ENCODE measurements around the gene CD2BP2. TPM values are rescaled to one million over a fixed set of nuclear protein-coding genes. Genes with fewer than 3 reads are reported as not detected.

Gene CD2BP2
- total and polyA plus RNA-seq, 2 of the 13 experiments (the other 11 are each of a cell fraction or from before 2014, with no cell fraction given) = 24.9 to 54.6 TPM

DNA sequence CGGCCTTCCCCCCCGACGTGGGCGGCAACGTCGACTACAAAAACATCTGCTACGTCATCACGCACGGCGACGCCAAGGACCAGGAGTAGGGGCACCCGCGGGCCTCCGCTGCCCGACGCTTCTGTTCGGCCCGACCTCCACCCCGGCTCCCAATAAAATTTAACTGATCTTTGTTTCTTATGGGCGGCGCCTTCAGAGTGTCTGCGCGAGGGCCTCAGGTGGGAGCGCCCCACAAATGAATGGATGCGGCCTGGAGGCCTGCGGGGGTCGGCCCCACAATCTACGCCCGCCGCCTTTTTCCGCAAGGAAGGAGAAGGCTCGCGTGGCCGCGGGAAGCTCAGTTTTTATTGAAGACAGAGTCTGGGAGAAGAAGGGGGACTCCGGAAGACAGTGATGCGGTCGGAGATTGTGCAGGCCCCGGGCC, 22.7 kb upstream of the CD2BP2 start (continued):
- TF ChIP-seq, protein P1, sequence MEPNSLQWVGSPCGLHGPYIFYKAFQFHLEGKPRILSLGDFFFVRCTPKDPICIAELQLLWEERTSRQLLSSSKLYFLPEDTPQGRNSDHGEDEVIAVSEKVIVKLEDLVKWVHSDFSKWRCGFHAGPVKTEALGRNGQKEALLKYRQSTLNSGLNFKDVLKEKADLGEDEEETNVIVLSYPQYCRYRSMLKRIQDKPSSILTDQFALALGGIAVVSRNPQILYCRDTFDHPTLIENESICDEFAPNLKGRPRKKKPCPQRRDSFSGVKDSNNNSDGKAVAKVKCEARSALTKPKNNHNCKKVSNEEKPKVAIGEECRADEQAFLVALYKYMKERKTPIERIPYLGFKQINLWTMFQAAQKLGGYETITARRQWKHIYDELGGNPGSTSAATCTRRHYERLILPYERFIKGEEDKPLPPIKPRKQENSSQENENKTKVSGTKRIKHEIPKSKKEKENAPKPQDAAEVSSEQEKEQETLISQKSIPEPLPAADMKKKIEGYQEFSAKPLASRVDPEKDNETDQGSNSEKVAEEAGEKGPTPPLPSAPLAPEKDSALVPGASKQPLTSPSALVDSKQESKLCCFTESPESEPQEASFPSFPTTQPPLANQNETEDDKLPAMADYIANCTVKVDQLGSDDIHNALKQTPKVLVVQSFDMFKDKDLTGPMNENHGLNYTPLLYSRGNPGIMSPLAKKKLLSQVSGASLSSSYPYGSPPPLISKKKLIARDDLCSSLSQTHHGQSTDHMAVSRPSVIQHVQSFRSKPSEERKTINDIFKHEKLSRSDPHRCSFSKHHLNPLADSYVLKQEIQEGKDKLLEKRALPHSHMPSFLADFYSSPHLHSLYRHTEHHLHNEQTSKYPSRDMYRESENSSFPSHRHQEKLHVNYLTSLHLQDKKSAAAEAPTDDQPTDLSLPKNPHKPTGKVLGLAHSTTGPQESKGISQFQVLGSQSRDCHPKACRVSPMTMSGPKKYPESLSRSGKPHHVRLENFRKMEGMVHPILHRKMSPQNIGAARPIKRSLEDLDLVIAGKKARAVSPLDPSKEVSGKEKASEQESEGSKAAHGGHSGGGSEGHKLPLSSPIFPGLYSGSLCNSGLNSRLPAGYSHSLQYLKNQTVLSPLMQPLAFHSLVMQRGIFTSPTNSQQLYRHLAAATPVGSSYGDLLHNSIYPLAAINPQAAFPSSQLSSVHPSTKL (CRISPR knock-in tag; IDR thresholded peaks at IDR 0.05) = no peak
- TF ChIP-seq KDM2A (CRISPR knock-in tag; IDR thresholded peaks at IDR 0.05; ENCODE audit: borderline replicate concordance, low read depth) (0 out of 2 replicates have a peak, but pooled peaks have one; percentile 3), GTF3A (CRISPR knock-in tag; conservative IDR thresholded peaks at IDR 0.05) (no peak; the same call in 1 of the 2 replicates), ZNF24 (IDR thresholded peaks at IDR 0.05) (no peak), SCMH1 (CRISPR knock-in tag; IDR thresholded peaks at IDR 0.05; ENCODE audit: borderline replicate concordance) (no peak), NCOA1 (CRISPR knock-in tag; IDR thresholded peaks at IDR 0.05) (0 out of 2 replicates have a peak, but pooled peaks have one; percentile 76), MEF2D (CRISPR knock-in tag; IDR thresholded peaks at IDR 0.05) (no peak), ZKSCAN1 (IDR thresholded peaks at IDR 0.05; ENCODE audit: low read length) (no peak), ZNF383 (CRISPR knock-in tag; IDR thresholded peaks at IDR 0.05; ENCODE audit: borderline replicate concordance) (no peak), KLF16 (CRISPR knock-in tag; IDR thresholded peaks at IDR 0.05) (no peak)
- TF ChIP-seq, protein P2, sequence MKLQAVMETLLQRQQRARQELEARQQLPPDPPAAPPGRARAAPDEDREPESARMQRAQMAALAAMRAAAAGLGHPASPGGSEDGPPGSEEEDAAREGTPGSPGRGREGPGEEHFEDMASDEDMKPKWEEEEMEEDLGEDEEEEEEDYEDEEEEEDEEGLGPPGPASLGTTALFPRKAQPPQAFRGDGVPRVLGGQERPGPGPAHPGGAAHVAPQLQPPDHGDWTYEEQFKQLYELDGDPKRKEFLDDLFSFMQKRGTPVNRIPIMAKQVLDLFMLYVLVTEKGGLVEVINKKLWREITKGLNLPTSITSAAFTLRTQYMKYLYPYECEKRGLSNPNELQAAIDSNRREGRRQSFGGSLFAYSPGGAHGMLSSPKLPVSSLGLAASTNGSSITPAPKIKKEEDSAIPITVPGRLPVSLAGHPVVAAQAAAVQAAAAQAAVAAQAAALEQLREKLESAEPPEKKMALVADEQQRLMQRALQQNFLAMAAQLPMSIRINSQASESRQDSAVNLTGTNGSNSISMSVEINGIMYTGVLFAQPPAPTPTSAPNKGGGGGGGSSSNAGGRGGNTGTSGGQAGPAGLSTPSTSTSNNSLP (IDR thresholded peaks at IDR 0.05; ENCODE audit: low read depth, low read length) = no peak
- TF ChIP-seq, protein P3, sequence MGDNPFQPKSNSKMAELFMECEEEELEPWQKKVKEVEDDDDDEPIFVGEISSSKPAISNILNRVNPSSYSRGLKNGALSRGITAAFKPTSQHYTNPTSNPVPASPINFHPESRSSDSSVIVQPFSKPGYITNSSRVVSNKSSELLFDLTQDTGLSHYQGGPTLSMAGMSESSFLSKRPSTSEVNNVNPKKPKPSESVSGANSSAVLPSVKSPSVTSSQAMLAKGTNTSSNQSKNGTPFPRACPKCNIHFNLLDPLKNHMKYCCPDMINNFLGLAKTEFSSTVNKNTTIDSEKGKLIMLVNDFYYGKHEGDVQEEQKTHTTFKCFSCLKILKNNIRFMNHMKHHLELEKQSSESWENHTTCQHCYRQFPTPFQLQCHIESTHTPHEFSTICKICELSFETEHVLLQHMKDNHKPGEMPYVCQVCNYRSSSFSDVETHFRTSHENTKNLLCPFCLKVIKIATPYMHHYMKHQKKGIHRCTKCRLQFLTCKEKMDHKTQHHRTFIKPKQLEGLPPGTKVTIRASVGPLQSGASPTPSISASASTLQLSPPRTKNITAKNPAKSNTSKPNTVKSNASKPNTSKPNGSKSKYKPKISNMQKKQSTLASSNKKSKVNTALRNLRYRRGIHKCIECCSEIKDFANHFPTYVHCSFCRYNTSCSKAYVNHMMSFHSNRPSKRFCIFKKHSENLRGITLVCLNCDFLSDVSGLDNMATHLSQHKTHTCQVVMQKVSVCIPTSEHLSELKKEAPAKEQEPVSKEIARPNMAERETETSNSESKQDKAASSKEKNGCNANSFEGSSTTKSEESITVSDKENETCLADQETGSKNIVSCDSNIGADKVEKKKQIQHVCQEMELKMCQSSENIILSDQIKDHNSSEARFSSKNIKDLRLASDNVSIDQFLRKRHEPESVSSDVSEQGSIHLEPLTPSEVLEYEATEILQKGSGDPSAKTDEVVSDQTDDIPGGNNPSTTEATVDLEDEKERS (CRISPR knock-in tag; IDR thresholded peaks at IDR 0.05) = no peak; the same call in 1 of the 2 replicates
- TF ChIP-seq, protein P4, sequence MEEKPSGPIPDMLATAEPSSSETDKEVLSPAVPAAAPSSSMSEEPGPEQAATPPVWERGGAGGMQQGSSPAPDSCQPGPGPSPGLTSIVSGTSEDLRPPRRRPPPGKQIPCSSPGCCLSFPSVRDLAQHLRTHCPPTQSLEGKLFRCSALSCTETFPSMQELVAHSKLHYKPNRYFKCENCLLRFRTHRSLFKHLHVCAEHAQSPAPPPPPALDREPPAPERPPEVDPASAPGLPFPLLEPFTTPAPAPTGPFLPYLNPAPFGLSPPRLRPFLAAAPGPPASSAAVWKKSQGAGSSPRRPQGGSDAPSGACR (CRISPR knock-in tag; IDR thresholded peaks at IDR 0.05) = no peak; the same call in 1 of the 2 replicates
- TF ChIP-seq, protein P5, sequence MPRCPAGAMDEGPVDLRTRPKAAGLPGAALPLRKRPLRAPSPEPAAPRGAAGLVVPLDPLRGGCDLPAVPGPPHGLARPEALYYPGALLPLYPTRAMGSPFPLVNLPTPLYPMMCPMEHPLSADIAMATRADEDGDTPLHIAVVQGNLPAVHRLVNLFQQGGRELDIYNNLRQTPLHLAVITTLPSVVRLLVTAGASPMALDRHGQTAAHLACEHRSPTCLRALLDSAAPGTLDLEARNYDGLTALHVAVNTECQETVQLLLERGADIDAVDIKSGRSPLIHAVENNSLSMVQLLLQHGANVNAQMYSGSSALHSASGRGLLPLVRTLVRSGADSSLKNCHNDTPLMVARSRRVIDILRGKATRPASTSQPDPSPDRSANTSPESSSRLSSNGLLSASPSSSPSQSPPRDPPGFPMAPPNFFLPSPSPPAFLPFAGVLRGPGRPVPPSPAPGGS (CRISPR knock-in tag; IDR thresholded peaks at IDR 0.05) = 0 out of 2 replicates have a peak, but pooled peaks have one; percentile 5
- TF ChIP-seq, protein P6, sequence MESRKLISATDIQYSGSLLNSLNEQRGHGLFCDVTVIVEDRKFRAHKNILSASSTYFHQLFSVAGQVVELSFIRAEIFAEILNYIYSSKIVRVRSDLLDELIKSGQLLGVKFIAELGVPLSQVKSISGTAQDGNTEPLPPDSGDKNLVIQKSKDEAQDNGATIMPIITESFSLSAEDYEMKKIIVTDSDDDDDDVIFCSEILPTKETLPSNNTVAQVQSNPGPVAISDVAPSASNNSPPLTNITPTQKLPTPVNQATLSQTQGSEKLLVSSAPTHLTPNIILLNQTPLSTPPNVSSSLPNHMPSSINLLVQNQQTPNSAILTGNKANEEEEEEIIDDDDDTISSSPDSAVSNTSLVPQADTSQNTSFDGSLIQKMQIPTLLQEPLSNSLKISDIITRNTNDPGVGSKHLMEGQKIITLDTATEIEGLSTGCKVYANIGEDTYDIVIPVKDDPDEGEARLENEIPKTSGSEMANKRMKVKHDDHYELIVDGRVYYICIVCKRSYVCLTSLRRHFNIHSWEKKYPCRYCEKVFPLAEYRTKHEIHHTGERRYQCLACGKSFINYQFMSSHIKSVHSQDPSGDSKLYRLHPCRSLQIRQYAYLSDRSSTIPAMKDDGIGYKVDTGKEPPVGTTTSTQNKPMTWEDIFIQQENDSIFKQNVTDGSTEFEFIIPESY (CRISPR knock-in tag; IDR thresholded peaks at IDR 0.05) = no peak; the same call in 1 of the 2 replicates
